CD4-positive, alpha-beta T cell treated with Interleukin-1 beta for 1 hour (primary cell): ENCODE measurements around the gene ABT1.
A peak's percentile ranks its signal among the peaks of the same experiment; 100 is the strongest.

Experiments
- DNase-seq, 2 donors: peaks; one replicate each; pipeline ENCODE4 v3.0.0-alpha.2; 2020 to 2022

Gene ABT1

GRCh38 chr6:26607434-26608230 lies 10.9 kb downstream of the ABT1 start:
- DNase-seq, result peak; percentile 55 to 77

- DNase-seq, result no peak
Observed at GRCh38 chr6:26609463-26609862, 12.7 kb downstream of the ABT1 start.

- no peak for DNase-seq
Observed at GRCh38 chr6:26611599-26611998, 14.8 kb downstream of the ABT1 start.

- DNase-seq, result no peak
Observed at GRCh38 chr6:26613201-26613600, 16.4 kb downstream of the ABT1 start.

- peak in 1 of 2 donors; percentile 19 for DNase-seq
Observed at GRCh38 chr6:26613689-26614683, 17.2 kb downstream of the ABT1 start.

- DNase-seq, result no peak
Observed at GRCh38 chr6:26623339-26623859, 26.6 kb downstream of the ABT1 start.

GRCh38 chr6:26624557-26624956 lies 27.8 kb downstream of the ABT1 start:
- DNase-seq, result no peak

- DNase-seq, result no peak
Observed at GRCh38 chr6:26627843-26628242, 31.1 kb downstream of the ABT1 start.

- DNase-seq, result no peak
Observed at GRCh38 chr6:26629359-26629758, 32.6 kb downstream of the ABT1 start.

GRCh38 chr6:26640806-26641205 lies 44.1 kb downstream of the ABT1 start:
- no peak for DNase-seq

GRCh38 chr6:26646074-26646473 lies 49.3 kb downstream of the ABT1 start:
- no peak for DNase-seq
